ENCODE data around the gene LAMTOR3. TPM values are rescaled to one million over a fixed set of nuclear protein-coding genes. Genes with fewer than 3 reads are reported as not detected.

LAMTOR3 gene
- total RNA-seq, 1 donor from 2014 or later: 96.7 TPM

GRCh38 chr4:99885063-99885664, 9.1 kb downstream of the LAMTOR3 start:
- no peaks in the 10 kb centered on the region for H3K79me2 ChIP-seq (ENCODE audit: low read depth)
- Mint-ChIP-seq H3K36me3 (peaks cover 3% of the 10 kb centered on the region), H3K27ac (no peak overlapping the region), H3K27me3 (ENCODE audit: insufficient read depth, low read depth) (no peaks in the 10 kb centered on the region), H3K4me3 (no peak overlapping the region), H3K9me3 (no peaks in the 10 kb centered on the region), H3K4me1 (peaks cover 3% of the 10 kb centered on the region)
- H3K9ac ChIP-seq: no peak overlapping the region
- H3K9me3 ChIP-seq (ENCODE audit: low read depth): no peaks in the 10 kb centered on the region
- peaks cover 3% of the 10 kb centered on the region for H3K36me3 ChIP-seq
- H3F3A ChIP-seq (ENCODE audit: low read depth): no peaks in the 10 kb centered on the region
- H4K20me1 ChIP-seq (ENCODE audit: low read depth): no peaks in the 10 kb centered on the region
- H3K4me3 ChIP-seq: no peak overlapping the region
- TF ChIP-seq CTCF (IDR thresholded peaks at IDR 0.05) (peak; percentile 68), EZH2 (IDR thresholded peaks at IDR 0.05) (no peak), EZH2phosphoT487 (IDR thresholded peaks at IDR 0.05) (no peak)
- DNase-seq (ENCODE audit: low spot score): peak; percentile 55
- no peaks in the 10 kb centered on the region for H3K4me1 ChIP-seq
- no peak overlapping the region for H3K4me2 ChIP-seq
- H3K27ac ChIP-seq: no peak overlapping the region
- H3K27me3 ChIP-seq: no peaks in the 10 kb centered on the region
- H2AFZ ChIP-seq (replicated peaks): no peak overlapping the region

GRCh38 chr4:99879458-99879857, 14.8 kb downstream of the LAMTOR3 start:
- Mint-ChIP-seq H3K9me3 (no peaks in the 10 kb centered on the region), H3K4me1 (no peaks in the 10 kb centered on the region), H3K36me3 (peaks cover 3% of the 10 kb centered on the region), H3K27ac (no peak overlapping the region), H3K27me3 (ENCODE audit: insufficient read depth, low read depth) (no peaks in the 10 kb centered on the region), H3K4me3 (no peak overlapping the region)
- TF ChIP-seq EZH2phosphoT487 (IDR thresholded peaks at IDR 0.05) (no peak), CTCF (IDR thresholded peaks at IDR 0.05) (no peak), EZH2 (IDR thresholded peaks at IDR 0.05) (no peak)
- H2AFZ ChIP-seq (replicated peaks): no peak overlapping the region
- H4K20me1 ChIP-seq (ENCODE audit: low read depth): no peaks in the 10 kb centered on the region
- no peak overlapping the region for H3K9ac ChIP-seq
- H3K4me3 ChIP-seq: no peak overlapping the region
- no peaks in the 10 kb centered on the region for H3K36me3 ChIP-seq
- H3K4me1 ChIP-seq: no peaks in the 10 kb centered on the region
- H3K4me2 ChIP-seq: no peak overlapping the region
- no peaks in the 10 kb centered on the region for H3K9me3 ChIP-seq (ENCODE audit: low read depth)
- H3K27me3 ChIP-seq: no peaks in the 10 kb centered on the region
- no peak for DNase-seq (ENCODE audit: low spot score)
- H3F3A ChIP-seq (ENCODE audit: low read depth): no peaks in the 10 kb centered on the region
- no peaks in the 10 kb centered on the region for H3K79me2 ChIP-seq (ENCODE audit: low read depth)
- H3K27ac ChIP-seq: no peak overlapping the region

- no peaks in the 10 kb centered on the region for H3K36me3 ChIP-seq
- no peaks in the 10 kb centered on the region for H3K27me3 ChIP-seq
- no peak overlapping the region for H3K4me2 ChIP-seq
- no peak overlapping the region for H3K27ac Mint-ChIP-seq
- no peak overlapping the region for H3K4me3 Mint-ChIP-seq
- H3K79me2 ChIP-seq (ENCODE audit: low read depth): no peaks in the 10 kb centered on the region
- no peaks in the 10 kb centered on the region for H3K9me3 Mint-ChIP-seq
- H3K4me1 ChIP-seq: no peaks in the 10 kb centered on the region
- no peaks in the 10 kb centered on the region for H3K9me3 ChIP-seq (ENCODE audit: low read depth)
- no peak for TF ChIP-seq CTCF (IDR thresholded peaks at IDR 0.05)
- no peak for TF ChIP-seq EZH2phosphoT487 (IDR thresholded peaks at IDR 0.05)
- no peak for TF ChIP-seq EZH2 (IDR thresholded peaks at IDR 0.05)
- DNase-seq (ENCODE audit: low spot score): no peak
- H4K20me1 ChIP-seq (ENCODE audit: low read depth): no peaks in the 10 kb centered on the region
- peaks cover 3% of the 10 kb centered on the region for H3K36me3 Mint-ChIP-seq
- H3K4me3 ChIP-seq: no peak overlapping the region
- no peaks in the 10 kb centered on the region for H3F3A ChIP-seq (ENCODE audit: low read depth)
- H2AFZ ChIP-seq (replicated peaks): no peak overlapping the region
- no peak overlapping the region for H3K9ac ChIP-seq
- H3K27me3 Mint-ChIP-seq (ENCODE audit: insufficient read depth, low read depth): no peaks in the 10 kb centered on the region
- H3K27ac ChIP-seq: no peak overlapping the region
- H3K4me1 Mint-ChIP-seq: no peaks in the 10 kb centered on the region
Measured at GRCh38 chr4:99878604-99879003, 15.6 kb downstream of the LAMTOR3 start.

Measured in neural progenitor cell (in vitro differentiated cells).